Subcutaneous adipose tissue (tissue), 4 donors: ENCODE results near the gene MAP2K2. TPM values are rescaled to one million over a fixed set of nuclear protein-coding genes. Genes with fewer than 3 reads are reported as not detected.

Experiments
- CTCF ChIP-seq: fragments of 450-650 bp; IDR thresholded peaks from one replicate; pipeline ENCODE4 v1.5.1; 2016; ENCODE audit warnings: low read depth, mild to moderate bottlenecking, control low read depth, antibody characterized with exemption, moderate library complexity
- total RNA-seq, 4 donors: library from RNA; depleted of rRNA; stranded (reverse); fragments of >200 nt; gene quantifications; one replicate each; pipeline ENCODE4 v1.1.0, GENCODE V29; 2016

Gene MAP2K2
- total RNA-seq, 4 donors from 2014 or later = 39.3 to 66.1 (median 56.3) TPM

- no peak for TF ChIP-seq CTCF
Observed at GRCh38 chr19:4100647-4101495, 23.1 kb downstream of the MAP2K2 start.

GRCh38 chr19:4099041-4099764 lies 24.7 kb downstream of the MAP2K2 start:
- TF ChIP-seq CTCF = no peak

- TF ChIP-seq CTCF = no peak
Observed at GRCh38 chr19:4098493-4098892, 25.4 kb downstream of the MAP2K2 start.

- TF ChIP-seq CTCF = no peak
Observed at GRCh38 chr19:4097501-4097900, 26.4 kb downstream of the MAP2K2 start.

- TF ChIP-seq CTCF = no peak
Observed at GRCh38 chr19:4096049-4096892, 27.7 kb downstream of the MAP2K2 start.

DNA sequence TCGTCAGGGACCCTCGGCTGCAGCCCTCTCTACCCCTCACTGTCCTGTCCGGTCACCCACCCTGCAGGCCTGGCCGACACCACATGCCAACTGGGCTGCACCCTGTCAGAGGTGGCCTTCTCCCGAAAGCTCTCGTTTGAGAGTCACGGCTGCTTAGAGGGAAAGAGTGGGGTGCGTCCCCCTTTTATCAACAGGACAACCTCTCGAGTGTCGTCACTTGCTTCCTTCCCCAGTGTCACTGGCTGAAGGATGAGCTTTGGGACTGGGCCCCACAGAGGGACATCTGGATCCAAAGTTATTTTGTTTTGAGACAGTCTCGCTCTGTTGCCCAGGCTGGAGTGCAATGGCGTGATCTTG lies 28.5 kb downstream of the MAP2K2 start:
- TF ChIP-seq CTCF = no peak
